H1 (cell line): ENCODE results near the gene DEDD2. TPM values are rescaled to one million over a fixed set of nuclear protein-coding genes. Genes with fewer than 3 reads are reported as not detected.

Experiments used
- CTCF ChIA-PET: fragments of 300-600 bp; sonication (Branson Sonifier 250); formaldehyde crosslinking; loops from one replicate; lab custom pipeline; 2021; ENCODE audit not compliant: partially characterized antibody; lab: Charles Lee
- POLR2A ChIA-PET: fragments of 300-600 bp; sonication (Branson Sonifier 250); formaldehyde crosslinking; loops from one replicate; lab custom pipeline; 2021; ENCODE audit warnings: inconsistent platforms; ENCODE audit not compliant: partially characterized antibody; lab: Charles Lee
- DNase-seq, 2 experiments: peaks; one replicate each; pipeline versions ENCODE4 v3.0.0 to v3.0.0-alpha.2; 2010 to 2022; ENCODE audit warnings: low spot score in 2 of 2, low read depth in 1 of 2, mixed read lengths in 1 of 2
- FAIRE-seq: peaks from 2 replicates; lab custom pipeline; 2011; peaks lifted over from hg19 to GRCh38; lab: Jason Lieb, UNC
- H2AFZ ChIP-seq: 2 replicates; pipeline ENCODE4 v1.8.1; 2012; ENCODE audit warnings: low read length, inconsistent platforms
- H2AK5ac ChIP-seq: 2 replicates; pipeline ENCODE4 v1.6.1; 2013; ENCODE audit warnings: low read depth, low read length
- H2BK120ac ChIP-seq: replicated peaks from 2 replicates; pipeline ENCODE3; 2013; ENCODE audit warnings: low read depth, low read length, inconsistent platforms
- H2BK12ac ChIP-seq: 2 replicates; pipeline ENCODE4 v1.6.1; 2013; ENCODE audit warnings: low read depth, low read length
- H2BK15ac ChIP-seq: 2 replicates; pipeline ENCODE4 v1.6.1; 2013; ENCODE audit warnings: low read length
- H2BK20ac ChIP-seq: 2 replicates; pipeline ENCODE4 v1.6.1; 2013; ENCODE audit warnings: low read length
- H2BK5ac ChIP-seq: 2 replicates; pipeline ENCODE4 v1.6.1; 2013; ENCODE audit warnings: low read depth, low read length
- H3K14ac ChIP-seq: 2 replicates; pipeline ENCODE4 v1.6.1; 2013; ENCODE audit warnings: inconsistent platforms; ENCODE audit not compliant: insufficient read length
- H3K18ac ChIP-seq: 2 replicates; pipeline ENCODE4 v1.6.1; 2013; ENCODE audit warnings: low read length; ENCODE audit errors: extremely low read depth
- H3K23ac ChIP-seq: 2 replicates; pipeline ENCODE4 v1.6.1; 2013; ENCODE audit warnings: inconsistent platforms; ENCODE audit not compliant: insufficient read length
- H3K23me2 ChIP-seq: 2 replicates; pipeline ENCODE4 v1.6.1; 2013; ENCODE audit warnings: low read depth, low read length
- H3K27ac ChIP-seq: 2 replicates; pipeline ENCODE4 v1.6.1; 2011; ENCODE audit warnings: low read depth, low read length, inconsistent platforms
- H3K27me3 ChIP-seq, 4 experiments: replicated peaks in 1 of 4; 1 replicate in 1 of 4; 2 replicates in 3 of 4; pipeline versions ENCODE4 v1.6.1 to v1.8.1; 2011 to 2013; ENCODE audit warnings: low read length in 3 of 4, mild to moderate bottlenecking in 3 of 4, inconsistent platforms in 2 of 4, mixed read lengths in 2 of 4, moderate library complexity in 1 of 4; ENCODE audit not compliant: control insufficient read depth in 3 of 4, insufficient read depth in 3 of 4; ENCODE audit errors: extremely low read depth in 1 of 4
- H3K36me3 ChIP-seq, 4 experiments: 2 replicates each; pipeline versions ENCODE4 v1.6.1 to v1.8.1; 2011 to 2013; ENCODE audit warnings: mild to moderate bottlenecking in 4 of 4, low read length in 3 of 4, moderate library complexity in 2 of 4, control low read depth in 1 of 4, inconsistent platforms in 1 of 4; ENCODE audit not compliant: insufficient read depth in 4 of 4, control insufficient read depth in 2 of 4
- H3K4ac ChIP-seq: replicated peaks from 2 replicates; pipeline ENCODE3; 2013; ENCODE audit warnings: low read length, low read depth, mixed read lengths, inconsistent platforms; ENCODE audit not compliant: insufficient read length
- H3K4me1 ChIP-seq, 4 experiments: replicated peaks in 1 of 4; 1 replicate in 1 of 4; 2 replicates in 3 of 4; pipeline versions ENCODE4 v1.6.1 to v1.8.1; 2011 to 2013; ENCODE audit warnings: low read length in 3 of 4, inconsistent platforms in 2 of 4, mixed read lengths in 1 of 4; ENCODE audit not compliant: insufficient read depth in 4 of 4, control insufficient read depth in 3 of 4
- H3K4me2 ChIP-seq, 2 experiments: 2 replicates each; pipeline versions ENCODE4 v1.6.1 to v1.8.1; 2011 to 2013; ENCODE audit warnings: low read depth in 2 of 2, low read length in 2 of 2, control low read depth in 1 of 2, inconsistent platforms in 1 of 2, mild to moderate bottlenecking in 1 of 2; ENCODE audit not compliant: insufficient read depth in 1 of 2
- H3K4me3 ChIP-seq, 4 experiments: fragments of 200-600, 300-600 bp in 1 of 4; sonication (generic), shearing (Covaris generic), sonication (Bioruptor Twin) in 1 of 4; 2 replicates each; pipeline versions ENCODE4 v1.5.1 to v1.8.1; 2011 to 2016; ENCODE audit warnings: low read length in 4 of 4, low read depth in 3 of 4, control low read depth in 2 of 4, inconsistent platforms in 2 of 4, mild to moderate bottlenecking in 2 of 4, mixed read lengths in 1 of 4, moderate library complexity in 1 of 4; ENCODE audit not compliant: insufficient read depth in 2 of 4; ENCODE audit errors: extremely low read depth in 1 of 4
- H3K56ac ChIP-seq: replicated peaks from 2 replicates; pipeline ENCODE3; 2013; ENCODE audit warnings: low read depth, mild to moderate bottlenecking, mixed read lengths, low read length, inconsistent platforms; ENCODE audit not compliant: insufficient read length
- H3K79me1 ChIP-seq: 2 replicates; pipeline ENCODE4 v1.6.1; 2013; ENCODE audit warnings: low read depth, low read length, control low read depth
- H3K79me2 ChIP-seq, 2 experiments: 2 replicates each; pipeline versions ENCODE4 v1.6.1 to v1.8.1; 2012 to 2013; ENCODE audit warnings: low read length in 2 of 2, mild to moderate bottlenecking in 2 of 2, inconsistent platforms in 1 of 2; ENCODE audit not compliant: insufficient read depth in 2 of 2, control insufficient read depth in 1 of 2
- H3K9ac ChIP-seq, 4 experiments: replicated peaks in 1 of 4; 1 replicate in 1 of 4; 2 replicates in 3 of 4; pipeline versions ENCODE4 v1.6.1 to v1.8.1; 2011 to 2013; ENCODE audit warnings: low read depth in 3 of 4, low read length in 3 of 4, control low read depth in 2 of 4, mild to moderate bottlenecking in 2 of 4, moderate library complexity in 2 of 4, inconsistent platforms in 1 of 4; ENCODE audit errors: extremely low read depth in 1 of 4
- H3K9me3 ChIP-seq, 2 experiments: 2 replicates each; pipeline versions ENCODE4 v1.6.1 to v1.8.1; 2012 to 2013; ENCODE audit warnings: mild to moderate bottlenecking in 2 of 2, moderate library complexity in 2 of 2, control low read depth in 1 of 2, inconsistent platforms in 1 of 2, low read depth in 1 of 2, low read length in 1 of 2, mixed read lengths in 1 of 2; ENCODE audit not compliant: insufficient read depth in 2 of 2
- H4K20me1 ChIP-seq, 2 experiments: replicated peaks in 1 of 2; 2 replicates each; pipeline versions ENCODE3 to v1.8.1; 2011 to 2013; ENCODE audit warnings: inconsistent platforms in 2 of 2, low read length in 2 of 2, mild to moderate bottlenecking in 1 of 2; ENCODE audit not compliant: insufficient read depth in 2 of 2, control insufficient read depth in 1 of 2
- H4K5ac ChIP-seq: 2 replicates; pipeline ENCODE4 v1.6.1; 2013; ENCODE audit warnings: low read length, low read depth, mixed read lengths, inconsistent platforms; ENCODE audit not compliant: insufficient read length
- H4K8ac ChIP-seq: 2 replicates; pipeline ENCODE4 v1.8.0; 2013; ENCODE audit warnings: mild to moderate bottlenecking, moderate library complexity, low read length, inconsistent platforms; ENCODE audit not compliant: insufficient read depth; ENCODE audit errors: extremely low read depth
- H4K91ac ChIP-seq: replicated peaks from 2 replicates; pipeline ENCODE3; 2013; ENCODE audit warnings: low read length, mixed read lengths, inconsistent platforms; ENCODE audit not compliant: insufficient read length
- BRCA1 ChIP-seq: IDR thresholded peaks from 2 replicates; pipeline ENCODE4 v1.6.1; 2012; ENCODE audit warnings: low read depth, low read length, improper control_type of control experiment
- CHD1 ChIP-seq: IDR thresholded peaks from 2 replicates; pipeline ENCODE4 v1.6.1; 2012; ENCODE audit warnings: low read depth, low read length, improper control_type of control experiment
- CTBP2 ChIP-seq: IDR thresholded peaks from 2 replicates; pipeline ENCODE4 v1.7.0; 2011; ENCODE audit warnings: borderline replicate concordance, mild to moderate bottlenecking, moderate library complexity, mixed read lengths, low read length; ENCODE audit not compliant: insufficient read depth, insufficient read length
- E2F6 ChIP-seq: IDR thresholded peaks from 2 replicates; pipeline ENCODE4 v1.6.1; 2012; ENCODE audit warnings: inconsistent platforms
- EZH2 ChIP-seq: fragments of 200-600 bp; sonication (generic); IDR thresholded peaks from 2 replicates; pipeline ENCODE4 v1.7.1; 2012; ENCODE audit warnings: low read depth, mild to moderate bottlenecking, moderate library complexity, low read length, inconsistent platforms; ENCODE audit not compliant: severe bottlenecking
- KDM4A ChIP-seq: IDR thresholded peaks from one replicate; pipeline ENCODE4 v1.7.1; 2012; ENCODE audit warnings: low read depth, mild to moderate bottlenecking, moderate library complexity, low read length, inconsistent platforms; ENCODE audit not compliant: severe bottlenecking
- NRF1 ChIP-seq: IDR thresholded peaks from 2 replicates; pipeline ENCODE4 v1.6.1; 2011; ENCODE audit warnings: mild to moderate bottlenecking, low read depth, low read length, improper control_type of control experiment
- PHF8 ChIP-seq: fragments of 200-600 bp; sonication (generic); conservative IDR thresholded peaks from 2 replicates; pipeline ENCODE4 v1.7.1; 2012; ENCODE audit warnings: low read depth, mild to moderate bottlenecking, inconsistent platforms, low read length, moderate library complexity
- SIX5 ChIP-seq: IDR thresholded peaks from 2 replicates; pipeline ENCODE4 v1.6.1; 2011; ENCODE audit warnings: mild to moderate bottlenecking, low read depth, low read length
- SUZ12 ChIP-seq: fragments of 200-600 bp; sonication (generic); IDR thresholded peaks from 2 replicates; pipeline ENCODE4 v1.6.1; 2012; ENCODE audit warnings: mild to moderate bottlenecking, inconsistent platforms, low read length, moderate library complexity, mixed read lengths
- USF2 ChIP-seq: IDR thresholded peaks from 2 replicates; pipeline ENCODE4 v1.6.1; 2011; ENCODE audit warnings: low read length, improper control_type of control experiment
- WGBS, 2 experiments: shearing (Covaris generic) in 1 of 2; methylation state at CpG; one replicate each; pipeline versions ENCODE4 v1.1.6 to v1.1.7; 2013 to 2015; ENCODE audit warnings: low lambda C conversion rate in 2 of 2, mixed read lengths in 2 of 2, inconsistent platforms in 1 of 2, low coverage in 1 of 2, missing lambda C conversion rate in 1 of 2; ENCODE audit not compliant: insufficient replicate concordance in 2 of 2, insufficient coverage in 1 of 2, insufficient read length in 1 of 2; ENCODE audit errors: extremely low coverage in 1 of 2, missing lambda C conversion rate in 1 of 2; 5-methylcytosine and 5-hydroxymethylcytosine counted together
- polyA plus RNA-seq, 7 experiments: library from polyadenylated mRNA; depleted of rRNA in 3 of 7; stranded (reverse) in 5 of 7; unstranded in 2 of 7; fragments of >200 nt in 5 of 7; fragments of 200-250 nt in 2 of 7; gene quantifications; 1 replicate in 5 of 7; 2 replicates in 1 of 7; 4 replicates in 1 of 7; pipeline versions ENCODE4 v1.2.1 to v1.2.3, GENCODE V29; 2011 to 2013; ENCODE audit warnings: missing spikeins in 2 of 7, mixed read lengths in 2 of 7
- total RNA-seq: library from RNA; stranded (reverse); fragmentation: NEBNext Ultra II Directional; extraction: Animal tissue kit (Norgen Biotek cat#: 25700); gene quantifications from 2 replicates; pipeline ENCODE4 v1.2.1, GENCODE V29; 2021

DEDD2 gene
- total and polyA plus RNA-seq, 2 of the 8 experiments (the other 6 are each of a cell fraction or from before 2014, with no cell fraction given), result 37.8 to 65.0 TPM

- POLR2A ChIA-PET, result interaction anchor here (0.9 to 7.0 kb wide), 11 partner anchors 8 to 153 kb away, joined by 3 to 68 read pairs (median 5); partner anchors contain the start of gene DEDD2
- no peak overlapping the region for H4K8ac ChIP-seq
- CTCF ChIA-PET, result interaction anchor here (0.5 to 11.8 kb wide), 10 partner anchors 12 to 149 kb away, joined by 3 to 260 read pairs (median 8); partner anchors contain the start of gene ERF
- H3K23me2 ChIP-seq, result peaks cover 6% of the 10 kb centered on the region
- no peak overlapping the region for H2BK5ac ChIP-seq
- no peak overlapping the region for H3K4ac ChIP-seq
- no peak for DNase-seq
- no peak overlapping the region for H3K14ac ChIP-seq
- H3K27ac ChIP-seq, result no peak overlapping the region
- WGBS, 2 experiments, result no CpG with 5 or more reads among the region's 6 CpGs
- no peak overlapping the region for H3K23ac ChIP-seq
- H3K4me1 ChIP-seq, result peaks cover 14 to 30% (median 20%) of the 10 kb centered on the region in 4 experiments
- H4K20me1 ChIP-seq, result peaks cover 6 to 18% of the 10 kb centered on the region in 2 experiments
- peaks cover 3 to 26% of the 10 kb centered on the region in 2 experiments; a peak in 3 of 4 replicates for H3K79me2 ChIP-seq
- no peak overlapping the region for H2BK12ac ChIP-seq
- no peak overlapping the region for H2BK15ac ChIP-seq
- no peak overlapping the region for H3K18ac ChIP-seq
- H2AFZ ChIP-seq, result no peak overlapping the region
- peaks cover 15% of the 10 kb centered on the region for H3K79me1 ChIP-seq
- no peak overlapping the region for H3K4me3 ChIP-seq
- H2AK5ac ChIP-seq, result no peak overlapping the region
- no peak overlapping the region for H3K4me2 ChIP-seq
- no peak overlapping the region for H4K5ac ChIP-seq
- no peak for FAIRE-seq
- H4K91ac ChIP-seq, result no peak overlapping the region
- H3K56ac ChIP-seq, result no peak overlapping the region
- no peak overlapping the region for H3K9ac ChIP-seq
- H3K9me3 ChIP-seq, result no peaks in the 10 kb centered on the region
- H2BK120ac ChIP-seq, result no peak overlapping the region
- H3K36me3 ChIP-seq, result peaks cover 0 to 20% (median 4%) of the 10 kb centered on the region in 4 experiments; a peak in 4 of 8 replicates
- H3K27me3 ChIP-seq, result no peaks in the 10 kb centered on the region
- no peak overlapping the region for H2BK20ac ChIP-seq
- TF ChIP-seq SIX5 (no peak), SUZ12 (no peak), EZH2 (no peak), NRF1 (no peak), BRCA1 (no peak), USF2 (no peak), PHF8 (no peak), E2F6 (no peak), CTBP2 (no peak), CHD1 (no peak), KDM4A (no peak)
Measured at GRCh38 chr19:42247640-42248199, 30.2 kb upstream of the DEDD2 start.
